ENCODE measurements around the gene NPHP1. TPM values are rescaled to one million over a fixed set of nuclear protein-coding genes. Genes with fewer than 3 reads are reported as not detected.
A peak's percentile ranks its signal among the peaks of the same experiment; 100 is the strongest.

The NPHP1 gene
- total and polyA plus RNA-seq, 2 of the 8 experiments (the other 6 are each of a cell fraction or from before 2014, with no cell fraction given) = 1.4 to 2.8 TPM

- Histone ChIP-seq H3K4me2 (ENCODE audit: insufficient read depth in 1 of 2, low read depth in 2 of 2, low read length in 2 of 2) (no peak overlapping the region), H4K91ac (replicated peaks; ENCODE audit: insufficient read length, low read length) (no peak overlapping the region), H2BK12ac (ENCODE audit: low read depth, low read length) (no peak overlapping the region), H3K27ac (ENCODE audit: low read depth, low read length) (no peak overlapping the region), H3K56ac (replicated peaks; ENCODE audit: insufficient read length, low read depth, low read length) (no peak overlapping the region), H2AFZ (ENCODE audit: low read length) (no peak overlapping the region), H3K79me2 (ENCODE audit: control insufficient read depth in 1 of 2, insufficient read depth in 2 of 2, low read length in 2 of 2) (no peaks in the 10 kb centered on the region), H3K18ac (ENCODE audit: extremely low read depth, low read length) (no peak overlapping the region), H3K79me1 (ENCODE audit: low read depth, low read length) (no peaks in the 10 kb centered on the region), H3K4me1 (replicated peaks in 1 of 4; ENCODE audit: control insufficient read depth in 3 of 4, insufficient read depth in 4 of 4, low read length in 3 of 4) (no peaks in the 10 kb centered on the region; a peak in 2 of 7 replicates), H2AK5ac (ENCODE audit: low read depth, low read length) (no peak overlapping the region), H3K4me3 (ENCODE audit: extremely low read depth in 1 of 4, insufficient read depth in 2 of 4, low read depth in 3 of 4, low read length in 4 of 4) (no peak overlapping the region), H4K5ac (ENCODE audit: insufficient read length, low read depth, low read length) (no peak overlapping the region), H3K23me2 (ENCODE audit: low read depth, low read length) (no peaks in the 10 kb centered on the region), H2BK20ac (ENCODE audit: low read length) (no peak overlapping the region), H3K4ac (replicated peaks; ENCODE audit: insufficient read length, low read depth, low read length) (no peak overlapping the region), H3K36me3 (ENCODE audit: control insufficient read depth in 2 of 4, insufficient read depth in 4 of 4, low read length in 3 of 4) (no peaks in the 10 kb centered on the region), H2BK120ac (replicated peaks; ENCODE audit: low read depth, low read length) (no peak overlapping the region), H3K14ac (ENCODE audit: insufficient read length) (no peak overlapping the region), H3K9ac (replicated peaks in 1 of 4; ENCODE audit: extremely low read depth in 1 of 4, low read depth in 3 of 4, low read length in 3 of 4) (no peak overlapping the region), H3K23ac (ENCODE audit: insufficient read length) (no peak overlapping the region), H4K20me1 (replicated peaks in 1 of 2; ENCODE audit: control insufficient read depth in 1 of 2, insufficient read depth in 2 of 2, low read length in 2 of 2) (no peaks in the 10 kb centered on the region), H3K9me3 (ENCODE audit: insufficient read depth in 2 of 2, low read depth in 1 of 2, low read length in 1 of 2) (peaks cover 3 to 7% of the 10 kb centered on the region in 2 experiments; a peak in 2 of 4 replicates), H2BK15ac (ENCODE audit: low read length) (no peak overlapping the region), H2BK5ac (ENCODE audit: low read depth, low read length) (no peak overlapping the region), H3K27me3 (replicated peaks in 1 of 4; ENCODE audit: control insufficient read depth in 3 of 4, extremely low read depth in 1 of 4, insufficient read depth in 3 of 4, low read length in 3 of 4) (no peaks in the 10 kb centered on the region), H4K8ac (ENCODE audit: extremely low read depth, insufficient read depth, low read length) (no peak overlapping the region)
- POLR2A ChIA-PET (ENCODE audit: partially characterized antibody) = no interaction called here
- WGBS, 2 experiments (ENCODE audit: extremely low coverage in 1 of 2, insufficient coverage in 1 of 2, insufficient read length in 1 of 2, insufficient replicate concordance in 2 of 2, low coverage in 1 of 2, low lambda C conversion rate in 2 of 2, missing lambda C conversion rate in 1 of 2) = 83% methylated on average over 18 of the region's 20 CpGs; no CpG with 5 or more reads in 1 of the 2 experiments
- no peak for FAIRE-seq
- peak in 1 of 2 experiments; percentile 22 for DNase-seq (ENCODE audit: low read depth in 1 of 2, low spot score in 2 of 2)
- CTCF ChIA-PET (ENCODE audit: partially characterized antibody) = no interaction called here
- TF ChIP-seq CHD1 (IDR thresholded peaks at IDR 0.05; ENCODE audit: low read depth, low read length) = no peak
- no peak for TF ChIP-seq KDM1A (IDR thresholded peaks at IDR 0.05; ENCODE audit: borderline replicate concordance, low read length)
Observed at GRCh38 chr2:110103061-110103961, 101.5 kb downstream of the NPHP1 start.
